B cell (primary cell): Measurements from ENCODE around the gene CLDN2. TPM values are rescaled to one million over a fixed set of nuclear protein-coding genes. Genes with fewer than 3 reads are reported as not detected.

Experiments used
- ATAC-seq: fragments of 200-7000 bp; cut with Tn5 transposase; one replicate; pipeline ENCODE4 v1.10.0; 2021; ENCODE audit warnings: low read depth, mild to moderate bottlenecking, moderate number of reproducible peaks, moderate library complexity
- CTCF ChIA-PET: fragments of 350-600 bp; sonication (Branson Sonifier 250); formaldehyde crosslinking; loops from one replicate; lab custom pipeline; 2021; ENCODE audit warnings: antibody characterized with exemption, inconsistent platforms; lab: Charles Lee
- POLR2A ChIA-PET: fragments of 350-600 bp; sonication (Branson Sonifier 250); formaldehyde crosslinking; loops from one replicate; lab custom pipeline; 2021; ENCODE audit warnings: antibody characterized with exemption; lab: Charles Lee
- DNase-seq: peaks from one replicate; pipeline ENCODE4 v3.0.0; 2013
- H2AFZ ChIP-seq: 2 replicates; pipeline ENCODE4 v1.6.1; 2012; ENCODE audit warnings: mild to moderate bottlenecking, low read depth, low read length; ENCODE audit not compliant: insufficient read depth, poor library complexity, severe bottlenecking
- H3K27ac ChIP-seq, 2 donors: 1 replicate in 1 of 2; 2 replicates in 1 of 2; pipeline ENCODE4 v1.5.1; 2012 to 2013; ENCODE audit warnings: low read length in 2 of 2, mild to moderate bottlenecking in 2 of 2, moderate library complexity in 1 of 2
- H3K27me3 ChIP-seq, 4 experiments: fragments of 200-600 bp in 1 of 4; sonication (generic) in 1 of 4; replicated peaks in 1 of 4; 1 replicate in 2 of 4; 2 replicates in 2 of 4; pipeline versions ENCODE4 v1.6.1 to v1.7.0; 2013 to 2016; ENCODE audit warnings: low read length in 3 of 4, mild to moderate bottlenecking in 2 of 4, mixed read lengths in 1 of 4, moderate library complexity in 1 of 4; ENCODE audit not compliant: insufficient read depth in 4 of 4, control insufficient read depth in 3 of 4; ENCODE audit errors: control extremely low read depth in 1 of 4
- H3K36me3 ChIP-seq, 2 experiments: replicated peaks in 1 of 2; 1 replicate in 1 of 2; 2 replicates in 1 of 2; pipeline versions ENCODE4 v1.6.1 to v1.7.1; 2013; ENCODE audit warnings: low read length in 1 of 2; ENCODE audit not compliant: insufficient read depth in 2 of 2, control insufficient read depth in 1 of 2; ENCODE audit errors: control extremely low read depth in 1 of 2, extremely low read depth in 1 of 2
- H3K4me1 ChIP-seq, 2 donors: fragments of 200-600 bp in 1 of 2; sonication (generic) in 1 of 2; 1 replicate in 1 of 2; 2 replicates in 1 of 2; pipeline versions ENCODE4 v1.5.1 to v1.6.1; 2013 to 2017; ENCODE audit warnings: low read length in 2 of 2; ENCODE audit not compliant: control insufficient read depth in 2 of 2, insufficient read depth in 2 of 2
- H3K4me2 ChIP-seq: replicated peaks from 2 replicates; pipeline ENCODE3; 2012; ENCODE audit warnings: mild to moderate bottlenecking, low read depth, low read length; ENCODE audit not compliant: poor library complexity, severe bottlenecking
- H3K4me3 ChIP-seq, 5 experiments: fragments of 200-600 bp in 1 of 5; sonication (generic) in 1 of 5; 1 replicate in 3 of 5; 2 replicates in 2 of 5; pipeline versions ENCODE4 v1.5.1 to v1.7.0; 2011 to 2016; ENCODE audit warnings: low read length in 4 of 5, mild to moderate bottlenecking in 4 of 5, low read depth in 2 of 5, control low read depth in 1 of 5, moderate library complexity in 1 of 5; ENCODE audit not compliant: insufficient read depth in 1 of 5; ENCODE audit errors: control extremely low read depth in 1 of 5, extremely low read depth in 1 of 5
- H3K79me2 ChIP-seq: fragments of 200-600 bp; sonication (generic); one replicate; pipeline ENCODE4 v1.6.0; 2016; ENCODE audit warnings: low read length; ENCODE audit not compliant: control insufficient read depth, insufficient read depth
- H3K9ac ChIP-seq: fragments of 200-600 bp; sonication (generic); 2 replicates; pipeline ENCODE4 v1.6.1; 2017; ENCODE audit warnings: mild to moderate bottlenecking, low read length, moderate library complexity
- H3K9me3 ChIP-seq, 3 donors: one replicate each; pipeline versions ENCODE4 v1.6.1 to v1.7.1; 2013; ENCODE audit warnings: low read length in 2 of 3; ENCODE audit not compliant: control insufficient read depth in 2 of 3, insufficient read depth in 1 of 3; ENCODE audit errors: control extremely low read depth in 1 of 3
- H4K20me1 ChIP-seq: 2 replicates; pipeline ENCODE4 v1.6.0; 2012; ENCODE audit warnings: mild to moderate bottlenecking, low read length; ENCODE audit not compliant: insufficient read depth, control insufficient read depth, poor library complexity, severe bottlenecking
- H3K27ac Mint-ChIP-seq: one replicate; pipeline ENCODE4 v1.8.0; 2021; ENCODE audit warnings: mixed read lengths
- H3K27me3 Mint-ChIP-seq: one replicate; pipeline ENCODE4 v1.8.0; 2021; ENCODE audit warnings: mixed read lengths
- H3K4me1 Mint-ChIP-seq: one replicate; pipeline ENCODE4 v1.8.0; 2021; ENCODE audit warnings: mixed read lengths
- H3K4me3 Mint-ChIP-seq: one replicate; pipeline ENCODE4 v1.8.0; 2021; ENCODE audit warnings: mixed read lengths
- H3K9me3 Mint-ChIP-seq: one replicate; pipeline ENCODE4 v1.8.0; 2022; ENCODE audit warnings: mixed read lengths; ENCODE audit not compliant: insufficient read depth
- EZH2 ChIP-seq: IDR thresholded peaks from 2 replicates; pipeline ENCODE4 v1.6.1; 2012; ENCODE audit warnings: borderline replicate concordance, low read depth, mild to moderate bottlenecking, moderate library complexity, low read length; ENCODE audit not compliant: insufficient read depth, poor library complexity, severe bottlenecking
- WGBS: methylation state at CpG from one replicate; pipeline ENCODE4 v1.1.5; 2013; ENCODE audit warnings: missing lambda C conversion rate; ENCODE audit not compliant: insufficient coverage; 5-methylcytosine and 5-hydroxymethylcytosine counted together
- intact Hi-C: fragments of 100-400 bp; cut with micrococcal nuclease; formaldehyde crosslinking; loops from one replicate; pipeline ENCODE4 v1.10.0; 2022
- polyA plus RNA-seq: library from polyadenylated mRNA; depleted of rRNA; stranded (reverse); fragments of >200 nt; gene quantifications from 2 replicates; pipeline ENCODE4 v1.2.3, GENCODE V29; 2012
- total RNA-seq, 2 donors: library from RNA; stranded (reverse); fragments of 120-200 nt in 1 of 2; gene quantifications; 1 replicate in 1 of 2; 2 replicates in 1 of 2; pipeline versions ENCODE4 v1.2.3 to v1.2.4, GENCODE V29; 2013 to 2022
- TF ChIP-seq, protein P1 (sequence below): fragments of 200-600 bp; IDR thresholded peaks from one replicate; pipeline ENCODE4 v1.8.0; 2022; ENCODE audit warnings: antibody characterized with exemption, mild to moderate bottlenecking

CLDN2 gene
- total and polyA plus RNA-seq, 2 donors (not counting 1 experiment from before 2014, with no cell fraction given) = not detected

DNA sequence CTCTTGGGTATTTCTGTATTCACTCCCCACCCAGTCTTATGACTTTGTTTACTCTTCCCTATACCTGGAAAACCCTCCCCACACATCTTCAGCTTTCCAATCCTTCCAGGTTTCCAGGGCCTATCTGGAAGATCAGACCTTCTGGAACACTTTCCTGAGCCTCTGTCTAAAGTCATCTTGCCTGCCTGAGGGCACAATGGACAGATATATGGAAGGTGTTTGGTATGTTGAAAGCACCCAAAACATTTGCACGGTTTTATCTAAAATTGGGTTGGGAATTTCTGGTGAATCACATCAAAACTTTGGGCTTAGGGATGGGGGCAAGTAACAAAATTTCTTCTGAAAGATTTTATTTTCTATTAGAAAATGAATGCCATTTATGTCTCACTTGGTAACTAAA lies 16.0 kb downstream of the CLDN2 start:
- intact Hi-C loops = no loop called here

DNA sequence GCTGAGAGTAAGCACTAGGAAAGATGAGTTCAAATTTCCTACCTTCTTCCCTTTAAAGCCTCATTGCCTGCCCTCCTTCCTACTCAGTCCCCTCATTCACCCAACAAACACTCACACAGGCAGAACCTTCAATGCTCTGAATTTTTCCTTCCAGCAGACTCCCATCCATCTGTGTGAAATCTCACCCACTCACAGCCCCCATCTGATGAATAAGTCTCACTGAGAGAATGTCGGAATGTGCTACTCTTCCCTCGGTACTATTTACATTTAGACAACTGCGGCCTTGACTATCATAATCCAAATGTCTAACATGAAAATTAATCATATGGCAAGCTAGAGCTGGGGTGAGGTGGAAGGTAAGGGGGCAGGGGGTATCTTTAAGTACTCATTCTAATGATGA lies 19.4 kb downstream of the CLDN2 start:
- Mint-ChIP-seq H3K9me3 (no peaks in the 10 kb centered on the region), H3K27ac (no peak overlapping the region)

More for the DNA sequence above, 16.0 kb downstream of the CLDN2 start:
- no peaks in the 10 kb centered on the region for H3K9me3 Mint-ChIP-seq
- DNase-seq = no peak
- H3K4me1 ChIP-seq = no peaks in the 10 kb centered on the region
- H3K36me3 ChIP-seq = no peaks in the 10 kb centered on the region
- no peaks in the 10 kb centered on the region for H3K27me3 Mint-ChIP-seq
- no peak overlapping the region for H3K4me2 ChIP-seq
- ChIA-PET CTCF (no interaction called here), POLR2A (no interaction called here)
- H3K4me3 ChIP-seq = no peak overlapping the region
- no peak overlapping the region for H3K27ac ChIP-seq
- no peaks in the 10 kb centered on the region for H3K79me2 ChIP-seq
- ATAC-seq = no peak
- no peak for TF ChIP-seq EZH2
- TF ChIP-seq, protein P1, sequence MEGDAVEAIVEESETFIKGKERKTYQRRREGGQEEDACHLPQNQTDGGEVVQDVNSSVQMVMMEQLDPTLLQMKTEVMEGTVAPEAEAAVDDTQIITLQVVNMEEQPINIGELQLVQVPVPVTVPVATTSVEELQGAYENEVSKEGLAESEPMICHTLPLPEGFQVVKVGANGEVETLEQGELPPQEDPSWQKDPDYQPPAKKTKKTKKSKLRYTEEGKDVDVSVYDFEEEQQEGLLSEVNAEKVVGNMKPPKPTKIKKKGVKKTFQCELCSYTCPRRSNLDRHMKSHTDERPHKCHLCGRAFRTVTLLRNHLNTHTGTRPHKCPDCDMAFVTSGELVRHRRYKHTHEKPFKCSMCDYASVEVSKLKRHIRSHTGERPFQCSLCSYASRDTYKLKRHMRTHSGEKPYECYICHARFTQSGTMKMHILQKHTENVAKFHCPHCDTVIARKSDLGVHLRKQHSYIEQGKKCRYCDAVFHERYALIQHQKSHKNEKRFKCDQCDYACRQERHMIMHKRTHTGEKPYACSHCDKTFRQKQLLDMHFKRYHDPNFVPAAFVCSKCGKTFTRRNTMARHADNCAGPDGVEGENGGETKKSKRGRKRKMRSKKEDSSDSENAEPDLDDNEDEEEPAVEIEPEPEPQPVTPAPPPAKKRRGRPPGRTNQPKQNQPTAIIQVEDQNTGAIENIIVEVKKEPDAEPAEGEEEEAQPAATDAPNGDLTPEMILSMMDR = no peak
- no peak overlapping the region for H3K9ac ChIP-seq
- no peaks in the 10 kb centered on the region for H3K9me3 ChIP-seq
- no peak overlapping the region for H3K27ac Mint-ChIP-seq
- H3K27me3 ChIP-seq = no peaks in the 10 kb centered on the region
- no peaks in the 10 kb centered on the region for H3K4me1 Mint-ChIP-seq
- H2AFZ ChIP-seq = no peak overlapping the region
- H4K20me1 ChIP-seq = no peaks in the 10 kb centered on the region
- no peak overlapping the region for H3K4me3 Mint-ChIP-seq
- no CpG with 5 or more reads among the region's 1 CpG for WGBS

More for the DNA sequence above, 19.4 kb downstream of the CLDN2 start:
- Mint-ChIP-seq H3K4me1 (no peaks in the 10 kb centered on the region), H3K27me3 (no peaks in the 10 kb centered on the region), H3K4me3 (no peak overlapping the region)
- intact Hi-C loops = no loop called here
- H3K9me3 ChIP-seq = no peaks in the 10 kb centered on the region
- no peak overlapping the region for H3K27ac ChIP-seq
- H3K36me3 ChIP-seq = no peaks in the 10 kb centered on the region
- H3K4me3 ChIP-seq = no peak overlapping the region
- DNase-seq (no peak), ATAC-seq (no peak)
- no CpG with 5 or more reads among the region's 3 CpGs for WGBS
- no peak overlapping the region for H3K9ac ChIP-seq
- H3K27me3 ChIP-seq = no peaks in the 10 kb centered on the region
- ChIA-PET CTCF (no interaction called here), POLR2A (no interaction called here)
- no peak for TF ChIP-seq EZH2
- TF ChIP-seq, protein P1 = no peak
- no peaks in the 10 kb centered on the region for H3K4me1 ChIP-seq
- H2AFZ ChIP-seq = no peak overlapping the region
- no peak overlapping the region for H3K4me2 ChIP-seq
- H3K79me2 ChIP-seq = no peaks in the 10 kb centered on the region
- no peaks in the 10 kb centered on the region for H4K20me1 ChIP-seq
